Fibroblast of lung (primary cell): ENCODE measurements around the gene SRGAP2. TPM values are rescaled to one million over a fixed set of nuclear protein-coding genes. Genes with fewer than 3 reads are reported as not detected.
"Not testable (repeated sequence)": the region's sequence is repeated elsewhere in the genome, so short reads cannot be mapped to it uniquely, and the experiment has no call there.

Source experiments
- DNase-seq, 2 donors: peaks; one replicate each; pipeline versions ENCODE4 v3.0.0 to v3.0.0-alpha.2; 2010; ENCODE audit warnings: low read depth in 2 of 2
- H2AFZ ChIP-seq: 2 replicates; pipeline ENCODE4 v1.5.1; 2012; ENCODE audit warnings: low read length, control low read depth, inconsistent platforms
- H3K27ac ChIP-seq: 2 replicates; pipeline ENCODE4 v1.5.1; 2011; ENCODE audit warnings: low read length, control low read depth; ENCODE audit not compliant: insufficient read depth
- H3K27me3 ChIP-seq: 2 replicates; pipeline ENCODE4 v1.5.1; 2011; ENCODE audit warnings: mild to moderate bottlenecking, low read length; ENCODE audit not compliant: control insufficient read depth, insufficient read depth
- H3K36me3 ChIP-seq: 2 replicates; pipeline ENCODE4 v1.5.1; 2011; ENCODE audit warnings: low read length; ENCODE audit not compliant: control insufficient read depth, insufficient read depth
- H3K4me1 ChIP-seq: 2 replicates; pipeline ENCODE4 v1.5.1; 2011; ENCODE audit warnings: low read length; ENCODE audit not compliant: control insufficient read depth, insufficient read depth; ENCODE audit errors: extremely low read depth
- H3K4me2 ChIP-seq: 2 replicates; pipeline ENCODE4 v1.5.1; 2011; ENCODE audit warnings: low read length, control low read depth; ENCODE audit not compliant: insufficient read depth; ENCODE audit errors: extremely low read depth
- H3K4me3 ChIP-seq, 4 experiments: fragments of 200-600 bp in 1 of 4; sonication (generic) in 1 of 4; replicated peaks in 1 of 4; 2 replicates each; pipeline ENCODE4 v1.5.1; 2011 to 2016; ENCODE audit warnings: low read length in 4 of 4, low read depth in 3 of 4, mild to moderate bottlenecking in 3 of 4, control low read depth in 2 of 4, inconsistent platforms in 1 of 4, mixed read lengths in 1 of 4; ENCODE audit not compliant: insufficient read depth in 1 of 4; ENCODE audit errors: control extremely low read depth in 1 of 4
- H3K79me2 ChIP-seq: 2 replicates; pipeline ENCODE4 v1.5.1; 2012; ENCODE audit warnings: mild to moderate bottlenecking, low read length, inconsistent platforms; ENCODE audit not compliant: control insufficient read depth, insufficient read depth
- H3K9ac ChIP-seq: 2 replicates; pipeline ENCODE4 v1.5.1; 2011; ENCODE audit warnings: mild to moderate bottlenecking, low read length, control low read depth; ENCODE audit not compliant: insufficient read depth
- H3K9me3 ChIP-seq: 2 replicates; pipeline ENCODE4 v1.5.1; 2012; ENCODE audit warnings: low read depth, low read length; ENCODE audit not compliant: control insufficient read depth, insufficient read depth
- H4K20me1 ChIP-seq: 2 replicates; pipeline ENCODE4 v1.5.1; 2011; ENCODE audit warnings: low read length; ENCODE audit not compliant: control insufficient read depth, insufficient read depth; ENCODE audit errors: extremely low read depth
- polyA plus RNA-seq, 2 donors: library from polyadenylated mRNA; depleted of rRNA in 1 of 2; stranded (reverse) in 1 of 2; unstranded in 1 of 2; fragments of >200 nt; gene quantifications; 2 replicates each; pipeline ENCODE4 v1.2.1, GENCODE V29; 2011 to 2012; ENCODE audit warnings: missing spikeins in 1 of 2
- total RNA-seq: library from RNA; depleted of rRNA; stranded (reverse); fragments of >200 nt; gene quantifications from 2 replicates; pipeline ENCODE4 v1.2.1, GENCODE V29; 2014

The SRGAP2 gene
- total and polyA plus RNA-seq, 2 donors (not counting 1 experiment from before 2014, with no cell fraction given) = 14.3 to 51.9 TPM

GRCh38 chr1:206240288-206240687 lies 36.9 kb downstream of the SRGAP2 start:
- H3K4me2 ChIP-seq, H3K36me3 ChIP-seq, H4K20me1 ChIP-seq, H2AFZ ChIP-seq, H3K9me3 ChIP-seq, H3K9ac ChIP-seq, H3K4me1 ChIP-seq, H3K4me3 ChIP-seq, H3K27ac ChIP-seq, H3K27me3 ChIP-seq, H3K79me2 ChIP-seq: not testable (repeated sequence)
- DNase-seq = peak in 1 of 2 donors; percentile 2

- DNase-seq, H3K9ac ChIP-seq, H3K4me2 ChIP-seq, H4K20me1 ChIP-seq, H3K4me3 ChIP-seq, H2AFZ ChIP-seq, H3K79me2 ChIP-seq, H3K4me1 ChIP-seq, H3K9me3 ChIP-seq, H3K36me3 ChIP-seq, H3K27ac ChIP-seq, H3K27me3 ChIP-seq: not testable (repeated sequence)
Measured at GRCh38 chr1:206243335-206243734, 40.0 kb downstream of the SRGAP2 start.

DNA sequence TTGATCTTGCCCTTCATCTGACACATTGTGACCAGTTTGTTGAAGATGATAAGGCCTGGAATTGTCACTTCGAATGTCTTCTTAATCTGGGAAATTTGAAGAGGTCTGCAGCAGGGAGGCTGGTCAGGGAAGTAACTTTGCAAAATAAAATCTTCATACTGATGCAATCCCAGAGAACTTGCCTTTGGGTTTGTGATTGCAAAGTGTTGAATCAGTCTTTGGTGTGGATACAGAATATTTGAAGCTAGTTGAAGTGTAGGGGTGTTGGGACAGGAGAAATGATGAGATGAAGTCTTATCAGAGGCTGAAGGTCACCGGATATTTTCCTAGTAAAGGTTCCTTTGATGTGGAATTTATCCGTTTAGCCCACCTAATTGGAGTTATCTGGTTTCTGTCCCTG lies 42.1 kb downstream of the SRGAP2 start:
- DNase-seq, H3K27me3 ChIP-seq, H3K4me3 ChIP-seq, H4K20me1 ChIP-seq, H3K27ac ChIP-seq, H3K4me1 ChIP-seq, H2AFZ ChIP-seq, H3K79me2 ChIP-seq, H3K9ac ChIP-seq, H3K9me3 ChIP-seq, H3K4me2 ChIP-seq, H3K36me3 ChIP-seq: not testable (repeated sequence)

DNA sequence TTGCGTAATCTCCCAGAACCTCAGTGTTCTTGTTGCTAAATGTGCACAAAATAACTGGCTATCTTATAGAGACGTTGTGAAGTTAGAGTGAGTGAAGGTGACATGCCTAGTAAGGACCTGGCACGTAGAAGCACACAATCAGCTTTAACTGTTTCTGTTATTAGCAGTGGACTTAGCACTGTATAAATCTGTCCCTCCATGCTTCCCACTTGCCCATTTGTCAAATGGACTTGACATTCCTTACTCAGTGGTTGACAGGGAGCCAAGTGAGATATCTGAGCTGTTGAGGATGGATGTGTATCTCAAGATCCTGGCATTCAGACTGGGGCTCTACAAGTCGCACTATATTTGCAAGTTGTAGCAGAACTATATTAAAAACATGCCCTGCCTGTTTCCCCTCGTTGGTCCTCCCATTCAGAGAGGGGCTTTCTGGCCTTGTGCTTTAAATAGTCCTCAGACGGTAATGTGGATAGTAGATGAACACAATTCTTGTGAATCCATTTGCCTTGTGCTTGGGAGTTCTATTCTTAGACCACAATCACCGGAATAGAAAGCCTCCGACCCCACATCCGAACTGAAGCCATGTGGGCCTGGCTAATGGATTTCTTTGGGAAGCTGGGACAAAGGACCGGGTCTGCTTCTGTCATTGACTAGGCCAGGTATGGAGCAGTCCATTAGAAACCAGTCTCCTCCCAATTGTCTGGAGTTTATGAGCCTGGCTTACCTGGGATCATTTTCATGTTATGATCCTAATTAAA lies 43.0 kb downstream of the SRGAP2 start:
- DNase-seq, H3K36me3 ChIP-seq, H3K9me3 ChIP-seq, H3K79me2 ChIP-seq, H3K4me2 ChIP-seq, H3K4me3 ChIP-seq, H3K9ac ChIP-seq, H3K4me1 ChIP-seq, H3K27ac ChIP-seq, H4K20me1 ChIP-seq, H2AFZ ChIP-seq, H3K27me3 ChIP-seq: not testable (repeated sequence)

DNA sequence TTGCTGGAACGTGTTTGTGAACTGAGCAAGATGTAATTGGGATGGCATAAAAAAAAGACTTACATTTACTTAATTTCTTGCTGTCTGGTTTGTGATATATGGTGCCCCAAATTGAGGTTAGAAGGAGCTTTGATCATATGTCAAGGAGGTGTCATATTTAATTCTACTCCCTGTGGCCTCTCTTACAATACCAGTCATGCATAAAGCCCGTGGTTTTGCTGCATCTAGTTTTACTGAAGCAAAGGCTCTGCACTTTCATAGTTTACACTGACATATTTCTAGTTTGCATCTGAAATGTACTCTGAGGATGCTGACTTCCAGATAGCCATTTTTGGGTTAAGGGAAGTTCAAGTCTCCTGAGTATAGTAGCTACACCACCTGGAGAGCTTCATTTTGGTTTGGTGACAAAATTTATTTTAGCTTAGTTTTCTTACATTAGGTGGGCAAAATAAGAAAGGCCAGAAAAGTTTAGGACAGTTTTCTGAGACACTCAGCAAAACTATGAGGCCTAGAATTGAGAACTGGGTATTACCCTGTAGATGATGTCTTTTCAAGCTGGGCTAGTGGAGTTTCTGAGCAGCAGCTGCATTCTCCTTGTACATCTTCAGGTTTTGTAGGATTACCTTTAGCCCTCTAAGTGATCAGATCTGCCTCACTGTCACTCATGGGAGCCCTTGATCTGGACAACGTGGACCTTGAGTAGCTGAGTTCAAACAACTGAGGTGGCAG lies 47.8 kb downstream of the SRGAP2 start:
- not testable (repeated sequence) for H3K27ac ChIP-seq, H3K9me3 ChIP-seq, H3K4me2 ChIP-seq, H3K27me3 ChIP-seq, H4K20me1 ChIP-seq, H3K4me3 ChIP-seq, H3K36me3 ChIP-seq, DNase-seq, H3K4me1 ChIP-seq, H3K9ac ChIP-seq, H2AFZ ChIP-seq, H3K79me2 ChIP-seq

- not testable (repeated sequence) for H3K9ac ChIP-seq, H3K27me3 ChIP-seq, H3K4me3 ChIP-seq, H3K9me3 ChIP-seq, H4K20me1 ChIP-seq, H3K4me2 ChIP-seq, H3K36me3 ChIP-seq, H3K27ac ChIP-seq, H3K79me2 ChIP-seq, H2AFZ ChIP-seq, H3K4me1 ChIP-seq
- peak; percentile 73 to 83 for DNase-seq
Measured at GRCh38 chr1:206252680-206253335, 49.5 kb downstream of the SRGAP2 start.
